GM23338 (cell line): ENCODE measurements around the gene GAS2L3. TPM values are rescaled to one million over a fixed set of nuclear protein-coding genes. Genes with fewer than 3 reads are reported as not detected.

Experiments used
- ATAC-seq: fragments of 200-7000 bp; cut with Tn5 transposase; 3 replicates; pipeline ENCODE4 v1.9.1; 2020
- DNase-seq: peaks from one replicate; pipeline ENCODE4 v3.0.0-alpha.2; 2015; ENCODE audit warnings: low spot score
- H2AFZ ChIP-seq: fragments of 200-600 bp; sonication (generic); 2 replicates; pipeline ENCODE4 v1.8.0; 2016; ENCODE audit warnings: antibody characterized with exemption, mild to moderate bottlenecking, moderate library complexity
- H3F3A ChIP-seq: fragments of 200-600 bp; sonication (generic); replicated peaks from 2 replicates; pipeline ENCODE4 v1.8.0; 2017; ENCODE audit warnings: antibody characterized with exemption, mixed run types, low read depth
- H3K27ac ChIP-seq: fragments of 200-600 bp; sonication (generic); 2 replicates; pipeline ENCODE4 v1.6.1; 2016; ENCODE audit warnings: low read depth
- H3K27me3 ChIP-seq: fragments of 200-600 bp; sonication (generic); 2 replicates; pipeline ENCODE4 v1.8.0; 2016; ENCODE audit warnings: mild to moderate bottlenecking, mixed run types, moderate library complexity; ENCODE audit not compliant: insufficient read depth
- H3K36me3 ChIP-seq: fragments of 200-600 bp; sonication (generic); 2 replicates; pipeline ENCODE4 v1.8.0; 2016; ENCODE audit warnings: mild to moderate bottlenecking; ENCODE audit not compliant: insufficient read depth
- H3K4me1 ChIP-seq: fragments of 200-600 bp; sonication (generic); 2 replicates; pipeline ENCODE4 v1.8.0; 2016; ENCODE audit warnings: mild to moderate bottlenecking, moderate library complexity; ENCODE audit not compliant: insufficient read depth
- H3K4me2 ChIP-seq: fragments of 200-600 bp; sonication (generic); 2 replicates; pipeline ENCODE4 v1.7.1; 2017; ENCODE audit warnings: mixed run types
- H3K4me3 ChIP-seq: fragments of 200-600 bp; sonication (generic); 2 replicates; pipeline ENCODE4 v1.6.1; 2016; ENCODE audit warnings: mixed run types
- H3K79me2 ChIP-seq: fragments of 200-600 bp; sonication (generic); replicated peaks from 2 replicates; pipeline ENCODE4 v1.8.0; 2017; ENCODE audit warnings: mild to moderate bottlenecking; ENCODE audit not compliant: insufficient read depth
- H3K9me2 ChIP-seq: fragments of 200-600 bp; sonication (generic); 2 replicates; pipeline ENCODE4 v1.8.0; 2017; ENCODE audit not compliant: insufficient read depth
- H4K20me1 ChIP-seq: fragments of 200-600 bp; sonication (generic); replicated peaks from 2 replicates; pipeline ENCODE4 v1.8.0; 2017; ENCODE audit warnings: mild to moderate bottlenecking; ENCODE audit not compliant: insufficient read depth
- H3K27ac Mint-ChIP-seq: 2 replicates; pipeline ENCODE4 v1.8.0; 2020; ENCODE audit warnings: inconsistent platforms, mild to moderate bottlenecking, moderate library complexity, mixed read lengths
- H3K27me3 Mint-ChIP-seq: 3 replicates; pipeline ENCODE4 v1.8.0; 2022; ENCODE audit warnings: low read depth, mild to moderate bottlenecking, moderate library complexity, mixed read lengths, inconsistent platforms; ENCODE audit not compliant: insufficient read depth, poor library complexity
- H3K36me3 Mint-ChIP-seq: 3 replicates; pipeline ENCODE4 v1.8.0; 2021; ENCODE audit warnings: low read depth, mild to moderate bottlenecking, inconsistent platforms, moderate library complexity, mixed read lengths
- H3K4me1 Mint-ChIP-seq: 3 replicates; pipeline ENCODE4 v1.8.0; 2020; ENCODE audit warnings: mild to moderate bottlenecking, inconsistent platforms, mixed read lengths
- H3K4me3 Mint-ChIP-seq: 3 replicates; pipeline ENCODE4 v1.8.0; 2021; ENCODE audit warnings: moderate library complexity, mild to moderate bottlenecking, inconsistent platforms, mixed read lengths
- H3K9me3 Mint-ChIP-seq: 3 replicates; pipeline ENCODE4 v1.8.0; 2020; ENCODE audit warnings: moderate library complexity, mild to moderate bottlenecking, inconsistent platforms, mixed read lengths
- EZH2phosphoT487 ChIP-seq: fragments of 200-600 bp; sonication (generic); IDR thresholded peaks from one replicate; pipeline ENCODE4 v1.8.1; 2018; ENCODE audit warnings: antibody characterized with exemption; ENCODE audit not compliant: unreplicated experiment
- JUNB ChIP-seq: IDR thresholded peaks from one replicate; pipeline ENCODE4 v1.6.1; 2016; ENCODE audit warnings: antibody characterized with exemption; ENCODE audit not compliant: unreplicated experiment
- NANOG ChIP-seq: IDR thresholded peaks from 2 replicates; pipeline ENCODE4 v1.6.1; 2016; ENCODE audit warnings: antibody characterized with exemption, borderline replicate concordance
- POLR2AphosphoS5 ChIP-seq: IDR thresholded peaks from 2 replicates; pipeline ENCODE4 v1.6.1; 2016; ENCODE audit warnings: antibody characterized with exemption, low read depth
- STAT1 ChIP-seq: IDR thresholded peaks from one replicate; pipeline ENCODE4 v1.6.1; 2016; ENCODE audit warnings: antibody characterized with exemption; ENCODE audit not compliant: unreplicated experiment
- ZNF114 ChIP-seq: fragments of 250-450 bp; sonication (Bioruptor Pico); IDR thresholded peaks from 2 replicates; pipeline ENCODE4 v1.5.0; 2020; ENCODE audit warnings: mild to moderate bottlenecking, moderate library complexity
- ZNF331 ChIP-seq: fragments of 250-450 bp; sonication (Bioruptor Pico); IDR thresholded peaks from 2 replicates; pipeline ENCODE4 v1.5.0; 2020; ENCODE audit warnings: low read depth, mild to moderate bottlenecking, moderate library complexity
- polyA plus RNA-seq: library from polyadenylated mRNA; unstranded; fragments of >200 nt; fragmentation: Nextera tagmentation; extraction: Ambion mirVana; gene quantifications from 2 replicates; pipeline ENCODE4 v1.2.1, GENCODE V29; 2016
- total RNA-seq: library from RNA; depleted of rRNA; stranded (reverse); fragments of >200 nt; shearing (Covaris generic); gene quantifications from 2 replicates; pipeline ENCODE4 v1.2.3, GENCODE V29; 2014
- TF ChIP-seq, protein P1 (sequence below): IDR thresholded peaks from one replicate; pipeline ENCODE4 v1.6.1; 2018; ENCODE audit warnings: antibody characterized with exemption; ENCODE audit not compliant: unreplicated experiment
- TF ChIP-seq, protein P2 (sequence below): IDR thresholded peaks from 2 replicates; pipeline ENCODE4 v1.6.1; 2016; ENCODE audit warnings: antibody characterized with exemption
- TF ChIP-seq, protein P3 (sequence below): fragments of 250-450 bp; sonication (Bioruptor Pico); IDR thresholded peaks from 2 replicates; pipeline ENCODE4 v1.5.0; 2020; ENCODE audit warnings: mild to moderate bottlenecking, moderate library complexity

Gene GAS2L3
- total and polyA plus RNA-seq, 2 experiments from 2014 or later: 9.7 to 22.3 TPM

DNA sequence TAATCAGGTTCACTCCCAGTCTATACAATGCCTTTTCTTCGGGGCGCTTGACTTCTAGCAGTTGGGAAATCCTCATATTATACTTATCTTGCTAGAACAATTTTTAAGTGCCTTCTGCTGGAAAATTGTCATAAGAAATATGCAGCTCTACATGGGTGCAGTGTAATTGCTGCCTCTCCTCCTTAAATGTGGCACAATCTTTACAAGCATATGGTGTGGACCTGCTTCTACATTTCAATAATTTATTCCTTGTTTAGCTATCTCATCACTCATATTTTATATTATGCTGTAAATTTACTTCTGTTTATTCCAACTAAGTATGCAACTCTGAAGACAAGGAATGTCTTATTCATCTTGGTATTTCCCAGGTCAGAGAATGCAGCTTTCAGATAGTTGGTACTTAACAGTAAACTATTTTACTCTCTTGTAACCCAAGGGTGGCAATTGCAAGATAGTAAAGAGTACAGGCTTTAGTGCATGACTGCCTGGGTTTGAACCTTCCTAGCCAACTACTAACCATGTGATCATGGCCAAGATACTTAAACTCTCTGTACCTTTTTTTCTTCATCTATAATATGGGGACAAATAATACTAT is 43.6 kb upstream of the GAS2L3 start:
- H4K20me1 ChIP-seq: no peaks in the 10 kb centered on the region
- peaks cover 4% of the 10 kb centered on the region for H3K27me3 Mint-ChIP-seq
- no peaks in the 10 kb centered on the region for H3K9me3 Mint-ChIP-seq
- no peak for ATAC-seq
- TF ChIP-seq NANOG (no peak), POLR2AphosphoS5 (no peak), ZNF331 (CRISPR knock-in tag) (no peak), ZNF114 (CRISPR knock-in tag) (no peak), STAT1 (no peak), JUNB (no peak), EZH2phosphoT487 (no peak)
- TF ChIP-seq, protein P1, sequence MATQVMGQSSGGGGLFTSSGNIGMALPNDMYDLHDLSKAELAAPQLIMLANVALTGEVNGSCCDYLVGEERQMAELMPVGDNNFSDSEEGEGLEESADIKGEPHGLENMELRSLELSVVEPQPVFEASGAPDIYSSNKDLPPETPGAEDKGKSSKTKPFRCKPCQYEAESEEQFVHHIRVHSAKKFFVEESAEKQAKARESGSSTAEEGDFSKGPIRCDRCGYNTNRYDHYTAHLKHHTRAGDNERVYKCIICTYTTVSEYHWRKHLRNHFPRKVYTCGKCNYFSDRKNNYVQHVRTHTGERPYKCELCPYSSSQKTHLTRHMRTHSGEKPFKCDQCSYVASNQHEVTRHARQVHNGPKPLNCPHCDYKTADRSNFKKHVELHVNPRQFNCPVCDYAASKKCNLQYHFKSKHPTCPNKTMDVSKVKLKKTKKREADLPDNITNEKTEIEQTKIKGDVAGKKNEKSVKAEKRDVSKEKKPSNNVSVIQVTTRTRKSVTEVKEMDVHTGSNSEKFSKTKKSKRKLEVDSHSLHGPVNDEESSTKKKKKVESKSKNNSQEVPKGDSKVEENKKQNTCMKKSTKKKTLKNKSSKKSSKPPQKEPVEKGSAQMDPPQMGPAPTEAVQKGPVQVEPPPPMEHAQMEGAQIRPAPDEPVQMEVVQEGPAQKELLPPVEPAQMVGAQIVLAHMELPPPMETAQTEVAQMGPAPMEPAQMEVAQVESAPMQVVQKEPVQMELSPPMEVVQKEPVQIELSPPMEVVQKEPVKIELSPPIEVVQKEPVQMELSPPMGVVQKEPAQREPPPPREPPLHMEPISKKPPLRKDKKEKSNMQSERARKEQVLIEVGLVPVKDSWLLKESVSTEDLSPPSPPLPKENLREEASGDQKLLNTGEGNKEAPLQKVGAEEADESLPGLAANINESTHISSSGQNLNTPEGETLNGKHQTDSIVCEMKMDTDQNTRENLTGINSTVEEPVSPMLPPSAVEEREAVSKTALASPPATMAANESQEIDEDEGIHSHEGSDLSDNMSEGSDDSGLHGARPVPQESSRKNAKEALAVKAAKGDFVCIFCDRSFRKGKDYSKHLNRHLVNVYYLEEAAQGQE: no peak
- TF ChIP-seq, protein P2, sequence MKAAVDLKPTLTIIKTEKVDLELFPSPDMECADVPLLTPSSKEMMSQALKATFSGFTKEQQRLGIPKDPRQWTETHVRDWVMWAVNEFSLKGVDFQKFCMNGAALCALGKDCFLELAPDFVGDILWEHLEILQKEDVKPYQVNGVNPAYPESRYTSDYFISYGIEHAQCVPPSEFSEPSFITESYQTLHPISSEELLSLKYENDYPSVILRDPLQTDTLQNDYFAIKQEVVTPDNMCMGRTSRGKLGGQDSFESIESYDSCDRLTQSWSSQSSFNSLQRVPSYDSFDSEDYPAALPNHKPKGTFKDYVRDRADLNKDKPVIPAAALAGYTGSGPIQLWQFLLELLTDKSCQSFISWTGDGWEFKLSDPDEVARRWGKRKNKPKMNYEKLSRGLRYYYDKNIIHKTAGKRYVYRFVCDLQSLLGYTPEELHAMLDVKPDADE: no peak
- TF ChIP-seq, protein P3, sequence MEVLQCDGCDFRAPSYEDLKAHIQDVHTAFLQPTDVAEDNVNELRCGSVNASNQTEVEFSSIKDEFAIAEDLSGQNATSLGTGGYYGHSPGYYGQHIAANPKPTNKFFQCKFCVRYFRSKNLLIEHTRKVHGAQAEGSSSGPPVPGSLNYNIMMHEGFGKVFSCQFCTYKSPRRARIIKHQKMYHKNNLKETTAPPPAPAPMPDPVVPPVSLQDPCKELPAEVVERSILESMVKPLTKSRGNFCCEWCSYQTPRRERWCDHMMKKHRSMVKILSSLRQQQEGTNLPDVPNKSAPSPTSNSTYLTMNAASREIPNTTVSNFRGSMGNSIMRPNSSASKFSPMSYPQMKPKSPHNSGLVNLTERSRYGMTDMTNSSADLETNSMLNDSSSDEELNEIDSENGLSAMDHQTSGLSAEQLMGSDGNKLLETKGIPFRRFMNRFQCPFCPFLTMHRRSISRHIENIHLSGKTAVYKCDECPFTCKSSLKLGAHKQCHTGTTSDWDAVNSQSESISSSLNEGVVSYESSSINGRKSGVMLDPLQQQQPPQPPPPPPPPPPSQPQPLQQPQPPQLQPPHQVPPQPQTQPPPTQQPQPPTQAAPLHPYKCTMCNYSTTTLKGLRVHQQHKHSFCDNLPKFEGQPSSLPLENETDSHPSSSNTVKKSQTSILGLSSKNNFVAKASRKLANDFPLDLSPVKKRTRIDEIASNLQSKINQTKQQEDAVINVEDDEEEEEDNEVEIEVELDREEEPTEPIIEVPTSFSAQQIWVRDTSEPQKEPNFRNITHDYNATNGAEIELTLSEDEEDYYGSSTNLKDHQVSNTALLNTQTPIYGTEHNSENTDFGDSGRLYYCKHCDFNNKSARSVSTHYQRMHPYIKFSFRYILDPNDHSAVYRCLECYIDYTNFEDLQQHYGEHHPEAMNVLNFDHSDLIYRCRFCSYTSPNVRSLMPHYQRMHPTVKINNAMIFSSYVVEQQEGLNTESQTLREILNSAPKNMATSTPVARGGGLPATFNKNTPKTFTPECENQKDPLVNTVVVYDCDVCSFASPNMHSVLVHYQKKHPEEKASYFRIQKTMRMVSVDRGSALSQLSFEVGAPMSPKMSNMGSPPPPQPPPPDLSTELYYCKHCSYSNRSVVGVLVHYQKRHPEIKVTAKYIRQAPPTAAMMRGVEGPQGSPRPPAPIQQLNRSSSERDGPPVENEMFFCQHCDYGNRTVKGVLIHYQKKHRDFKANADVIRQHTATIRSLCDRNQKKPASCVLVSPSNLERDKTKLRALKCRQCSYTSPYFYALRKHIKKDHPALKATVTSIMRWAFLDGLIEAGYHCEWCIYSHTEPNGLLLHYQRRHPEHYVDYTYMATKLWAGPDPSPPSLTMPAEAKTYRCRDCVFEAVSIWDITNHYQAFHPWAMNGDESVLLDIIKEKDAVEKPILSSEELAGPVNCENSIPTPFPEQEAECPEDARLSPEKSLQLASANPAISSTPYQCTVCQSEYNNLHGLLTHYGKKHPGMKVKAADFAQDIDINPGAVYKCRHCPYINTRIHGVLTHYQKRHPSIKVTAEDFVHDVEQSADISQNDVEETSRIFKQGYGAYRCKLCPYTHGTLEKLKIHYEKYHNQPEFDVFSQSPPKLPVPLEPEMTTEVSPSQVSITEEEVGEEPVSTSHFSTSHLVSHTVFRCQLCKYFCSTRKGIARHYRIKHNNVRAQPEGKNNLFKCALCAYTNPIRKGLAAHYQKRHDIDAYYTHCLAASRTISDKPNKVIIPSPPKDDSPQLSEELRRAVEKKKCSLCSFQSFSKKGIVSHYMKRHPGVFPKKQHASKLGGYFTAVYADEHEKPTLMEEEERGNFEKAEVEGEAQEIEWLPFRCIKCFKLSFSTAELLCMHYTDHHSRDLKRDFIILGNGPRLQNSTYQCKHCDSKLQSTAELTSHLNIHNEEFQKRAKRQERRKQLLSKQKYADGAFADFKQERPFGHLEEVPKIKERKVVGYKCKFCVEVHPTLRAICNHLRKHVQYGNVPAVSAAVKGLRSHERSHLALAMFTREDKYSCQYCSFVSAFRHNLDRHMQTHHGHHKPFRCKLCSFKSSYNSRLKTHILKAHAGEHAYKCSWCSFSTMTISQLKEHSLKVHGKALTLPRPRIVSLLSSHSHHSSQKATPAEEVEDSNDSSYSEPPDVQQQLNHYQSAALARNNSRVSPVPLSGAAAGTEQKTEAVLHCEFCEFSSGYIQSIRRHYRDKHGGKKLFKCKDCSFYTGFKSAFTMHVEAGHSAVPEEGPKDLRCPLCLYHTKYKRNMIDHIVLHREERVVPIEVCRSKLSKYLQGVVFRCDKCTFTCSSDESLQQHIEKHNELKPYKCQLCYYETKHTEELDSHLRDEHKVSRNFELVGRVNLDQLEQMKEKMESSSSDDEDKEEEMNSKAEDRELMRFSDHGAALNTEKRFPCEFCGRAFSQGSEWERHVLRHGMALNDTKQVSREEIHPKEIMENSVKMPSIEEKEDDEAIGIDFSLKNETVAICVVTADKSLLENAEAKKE (CRISPR knock-in tag): no peak
- no peak overlapping the region for H3K4me3 Mint-ChIP-seq
- H3K4me1 ChIP-seq: peaks cover 22% of the 10 kb centered on the region
- no peak overlapping the region for H3K4me3 ChIP-seq
- no peak for DNase-seq
- H3K4me1 Mint-ChIP-seq: peaks cover 23% of the 10 kb centered on the region
- H3K9me2 ChIP-seq: peaks cover 22% of the 10 kb centered on the region; the same call in 1 of the 2 replicates
- H3K27me3 ChIP-seq: no peaks in the 10 kb centered on the region
- H2AFZ ChIP-seq: no peak overlapping the region
- H3F3A ChIP-seq: no peaks in the 10 kb centered on the region
- H3K27ac Mint-ChIP-seq: no peak overlapping the region
- no peak overlapping the region for H3K4me2 ChIP-seq
- H3K79me2 ChIP-seq: no peaks in the 10 kb centered on the region
- no peaks in the 10 kb centered on the region for H3K36me3 ChIP-seq
- no peak overlapping the region for H3K27ac ChIP-seq
- H3K36me3 Mint-ChIP-seq: no peaks in the 10 kb centered on the region
